ENCODE results near the gene A4GALT.

The A4GALT gene

DNA sequence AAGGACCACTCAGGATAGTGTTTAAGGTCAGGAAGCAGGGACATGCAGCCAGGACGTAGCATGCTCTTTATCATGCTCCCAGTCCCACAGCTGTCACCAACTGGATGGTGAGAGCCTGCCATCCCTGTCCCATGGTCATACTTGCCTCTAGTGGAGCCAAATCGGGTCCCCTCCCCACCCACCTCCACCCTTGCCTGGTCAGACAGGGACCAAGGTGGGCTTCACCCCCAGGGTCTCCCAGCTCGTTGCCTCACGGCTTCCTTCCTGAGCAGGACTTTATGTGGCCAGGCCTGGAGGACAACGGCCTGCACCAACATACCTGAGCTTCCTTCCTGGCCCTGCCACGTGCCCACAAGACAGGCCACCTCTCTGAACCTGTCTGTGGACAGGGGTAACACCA lies 19.8 kb downstream of the A4GALT start:
- no peak for DNase-seq

GRCh38 chr22:42700355-42700754 lies 20.3 kb downstream of the A4GALT start:
- DNase-seq, result no peak

DNA sequence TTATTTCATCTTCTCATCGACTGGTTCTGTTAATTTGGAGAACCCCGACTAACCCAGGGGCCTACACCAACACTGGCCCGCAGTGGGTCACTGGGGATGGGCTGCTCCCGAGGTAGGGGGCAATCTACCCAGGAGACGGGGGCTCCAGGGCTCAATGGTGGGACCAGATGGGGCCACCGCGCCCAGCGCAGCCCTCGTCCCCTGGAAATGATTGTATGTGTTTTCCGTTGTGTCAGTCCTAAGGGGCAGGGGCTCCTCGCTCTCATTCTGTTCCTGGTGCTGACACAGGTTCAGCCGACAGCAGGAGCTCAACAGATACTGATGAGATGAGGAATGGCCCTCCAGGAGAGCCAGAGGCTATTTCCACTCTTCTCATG lies 20.7 kb downstream of the A4GALT start:
- DNase-seq, result no peak

DNA sequence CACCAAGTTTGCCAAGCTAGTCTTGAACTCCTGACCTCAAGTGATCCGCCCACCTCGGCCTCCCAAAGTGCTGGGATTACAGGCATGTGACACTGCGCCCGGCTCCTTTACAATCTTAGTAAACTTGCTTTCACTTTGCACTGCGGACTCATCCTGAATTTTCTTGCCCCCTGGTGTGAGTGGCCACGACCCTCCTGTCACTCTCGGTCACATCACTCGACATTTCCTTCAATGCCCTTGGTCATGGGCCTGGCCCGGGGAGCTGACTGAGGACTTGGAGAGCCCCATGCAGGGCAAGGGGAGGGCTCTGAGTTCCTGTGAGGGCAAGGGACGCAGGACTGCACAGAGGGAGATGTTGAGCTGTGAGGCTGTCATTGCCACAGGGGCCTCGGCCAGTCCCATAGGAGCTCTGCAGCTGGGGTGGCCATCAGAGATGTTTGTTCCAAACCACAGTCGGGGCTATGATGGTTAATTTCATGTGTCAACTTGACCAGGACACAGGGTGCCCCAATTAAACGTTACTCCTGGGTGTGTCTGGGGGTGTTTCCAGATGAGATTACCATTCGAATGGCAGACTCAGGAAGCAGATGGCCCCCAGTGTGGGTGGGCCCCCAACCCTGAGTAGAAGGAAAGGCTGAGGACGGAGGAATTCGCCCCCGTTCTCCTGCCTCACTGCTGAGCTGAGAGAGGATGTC lies 21.2 kb downstream of the A4GALT start:
- no peak for DNase-seq

DNA sequence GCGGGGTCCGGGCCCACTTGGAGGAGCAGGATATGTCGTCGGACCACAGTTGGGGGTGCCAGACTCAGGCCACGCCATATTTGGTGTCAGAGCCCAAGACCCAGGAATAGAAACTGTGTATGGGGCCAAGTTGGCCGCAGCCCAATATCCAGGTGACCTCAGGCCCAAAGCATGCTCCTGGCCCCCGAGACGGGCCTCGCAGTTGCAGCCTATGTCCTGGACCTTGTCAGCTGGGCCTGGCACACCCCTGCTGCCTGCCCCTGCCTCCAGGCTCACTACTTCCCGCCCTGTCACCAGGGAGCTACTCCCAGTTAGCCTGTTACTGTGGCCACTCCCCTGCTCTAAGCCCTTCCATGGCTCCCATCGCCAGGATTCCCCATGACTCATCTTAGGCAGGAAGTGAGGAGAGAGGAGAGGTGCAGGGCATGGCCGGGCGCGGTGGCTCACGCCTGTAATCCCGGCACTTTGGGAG lies 23.1 kb downstream of the A4GALT start:
- no peak for DNase-seq

DNA sequence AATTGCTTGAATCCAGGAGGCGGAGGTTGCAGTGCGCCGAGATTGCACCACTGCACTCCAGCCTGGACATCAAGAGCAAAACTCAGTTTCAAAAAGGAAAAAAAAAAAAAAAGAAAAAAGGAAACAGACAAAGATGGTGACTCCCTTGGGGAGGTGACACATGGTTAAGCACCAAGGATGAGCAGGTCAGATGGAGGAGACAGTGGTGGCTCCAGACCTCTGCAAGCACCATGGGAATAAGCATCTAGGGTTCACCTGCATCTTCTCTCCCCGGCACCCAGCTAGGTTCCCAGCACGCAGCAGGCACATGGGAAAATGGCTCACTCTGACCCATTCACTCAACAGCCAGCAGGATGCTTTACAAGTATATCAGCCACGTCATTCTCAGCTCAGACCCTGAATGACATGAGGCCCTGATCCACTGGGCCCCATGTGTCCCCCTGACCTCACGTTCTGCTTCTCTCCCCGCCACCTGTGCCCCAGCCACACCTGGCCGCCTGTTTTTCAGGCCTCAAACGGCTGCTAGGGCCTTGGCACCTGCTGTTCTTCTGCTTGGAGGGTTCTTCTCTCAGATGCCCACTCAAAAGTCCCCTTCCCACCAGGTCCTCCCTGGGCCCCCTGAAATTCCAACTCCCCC lies 24.2 kb downstream of the A4GALT start:
- DNase-seq, result no peak

DNA sequence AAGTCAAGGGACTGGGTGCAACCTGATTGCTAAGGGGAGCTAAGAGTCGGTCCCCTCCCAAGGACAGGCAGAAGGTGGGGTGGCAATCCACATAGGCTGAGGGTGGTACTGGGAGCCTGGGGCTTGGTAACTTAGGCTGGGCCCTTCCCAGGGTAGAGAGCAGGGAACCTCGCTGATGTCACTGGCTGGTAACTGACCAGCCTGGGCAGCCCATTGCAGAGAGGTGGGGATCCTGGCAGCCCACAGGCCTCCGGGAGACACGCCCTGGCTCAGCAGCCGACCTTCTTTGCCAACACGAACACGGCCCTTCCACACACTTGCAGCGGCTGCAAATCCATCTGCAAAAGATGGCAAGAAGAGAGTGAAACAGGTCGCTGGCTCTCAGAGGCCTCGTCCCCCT lies 25.4 kb downstream of the A4GALT start:
- DNase-seq, result no peak

DNA sequence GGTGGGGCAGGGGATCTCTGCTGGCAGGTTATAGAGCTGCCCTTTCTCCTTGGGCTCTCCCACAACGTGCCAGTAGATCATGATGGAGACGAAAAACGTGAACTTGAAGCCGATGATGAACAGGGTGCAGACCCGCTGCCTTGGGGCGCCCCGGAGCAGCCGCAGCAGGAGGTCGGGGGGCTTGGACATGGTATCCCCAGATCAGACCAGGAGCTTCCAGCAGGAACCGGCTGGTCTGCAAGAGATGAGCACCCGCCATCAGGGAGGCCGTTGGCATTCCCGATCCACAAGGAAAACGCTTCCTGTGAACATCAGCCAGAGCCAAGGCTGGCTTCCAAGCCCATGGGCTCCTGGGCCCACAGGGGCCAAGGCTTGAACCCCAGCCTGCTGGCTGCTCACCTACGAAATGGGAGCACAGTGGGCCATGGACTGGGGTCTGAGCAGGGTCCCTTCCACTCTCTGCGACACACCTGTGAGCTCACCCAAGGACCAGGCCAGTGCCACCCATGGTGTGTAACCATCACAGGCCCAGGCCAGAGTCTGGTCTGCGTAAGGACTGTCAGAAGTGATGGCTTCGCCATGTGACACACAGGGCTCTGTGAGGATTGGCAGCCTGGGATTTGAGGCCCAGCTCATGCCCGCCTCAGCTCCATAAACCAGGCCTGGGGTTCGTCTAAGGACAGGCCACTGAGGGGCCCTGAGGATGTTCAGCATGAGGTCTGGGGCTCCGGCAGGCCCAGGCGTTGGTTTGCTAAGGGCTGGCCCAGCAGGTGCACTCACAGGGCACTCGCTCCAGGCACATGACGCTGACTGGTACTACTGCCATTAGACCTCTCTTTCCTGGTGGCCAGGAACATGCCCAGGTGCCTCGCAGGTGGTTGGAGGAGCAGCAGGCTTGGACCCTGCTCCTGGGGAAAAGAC lies 26.6 kb downstream of the A4GALT start:
- no peak for DNase-seq

DNA sequence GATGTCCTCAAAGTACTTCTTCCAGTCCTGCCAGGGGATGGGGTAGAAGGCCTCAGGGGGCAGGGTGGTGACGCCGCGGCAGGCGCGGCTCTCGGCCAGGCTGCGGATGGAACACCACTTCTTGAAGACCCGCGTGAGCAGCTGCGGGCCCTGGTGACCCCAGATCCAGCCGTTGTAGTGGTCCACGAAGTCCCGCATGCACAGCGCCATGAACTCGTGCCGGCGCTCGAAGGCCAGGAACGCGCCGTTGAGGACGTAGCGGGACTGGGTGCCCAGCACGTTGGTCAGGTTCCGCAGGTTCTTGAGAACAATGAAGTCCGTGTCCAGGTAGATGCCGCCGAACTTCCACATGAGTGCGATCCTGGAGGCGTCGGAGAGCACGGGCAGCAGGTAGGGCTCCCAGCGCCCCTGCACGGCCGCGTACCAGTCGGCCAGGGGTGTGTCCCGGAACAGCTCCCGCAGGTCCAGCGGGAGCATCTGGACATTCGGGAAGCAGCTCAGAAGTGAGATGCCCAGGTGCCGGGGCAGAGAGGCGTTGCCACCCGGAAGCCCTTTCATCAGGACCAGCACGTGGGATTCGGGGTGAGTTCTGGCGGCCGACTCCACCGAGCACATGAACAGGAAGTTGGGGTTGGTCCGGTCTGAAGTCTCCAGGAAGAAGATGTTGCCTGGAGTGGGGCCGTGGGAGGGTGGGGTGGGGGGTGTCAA lies 27.5 kb downstream of the A4GALT start:
- no peak for DNase-seq

- DNase-seq, result no peak
Observed at GRCh38 chr22:42692239-42693054, 28.2 kb downstream of the A4GALT start.

- DNase-seq, result no peak
Observed at GRCh38 chr22:42691440-42691839, 29.2 kb downstream of the A4GALT start.

DNA sequence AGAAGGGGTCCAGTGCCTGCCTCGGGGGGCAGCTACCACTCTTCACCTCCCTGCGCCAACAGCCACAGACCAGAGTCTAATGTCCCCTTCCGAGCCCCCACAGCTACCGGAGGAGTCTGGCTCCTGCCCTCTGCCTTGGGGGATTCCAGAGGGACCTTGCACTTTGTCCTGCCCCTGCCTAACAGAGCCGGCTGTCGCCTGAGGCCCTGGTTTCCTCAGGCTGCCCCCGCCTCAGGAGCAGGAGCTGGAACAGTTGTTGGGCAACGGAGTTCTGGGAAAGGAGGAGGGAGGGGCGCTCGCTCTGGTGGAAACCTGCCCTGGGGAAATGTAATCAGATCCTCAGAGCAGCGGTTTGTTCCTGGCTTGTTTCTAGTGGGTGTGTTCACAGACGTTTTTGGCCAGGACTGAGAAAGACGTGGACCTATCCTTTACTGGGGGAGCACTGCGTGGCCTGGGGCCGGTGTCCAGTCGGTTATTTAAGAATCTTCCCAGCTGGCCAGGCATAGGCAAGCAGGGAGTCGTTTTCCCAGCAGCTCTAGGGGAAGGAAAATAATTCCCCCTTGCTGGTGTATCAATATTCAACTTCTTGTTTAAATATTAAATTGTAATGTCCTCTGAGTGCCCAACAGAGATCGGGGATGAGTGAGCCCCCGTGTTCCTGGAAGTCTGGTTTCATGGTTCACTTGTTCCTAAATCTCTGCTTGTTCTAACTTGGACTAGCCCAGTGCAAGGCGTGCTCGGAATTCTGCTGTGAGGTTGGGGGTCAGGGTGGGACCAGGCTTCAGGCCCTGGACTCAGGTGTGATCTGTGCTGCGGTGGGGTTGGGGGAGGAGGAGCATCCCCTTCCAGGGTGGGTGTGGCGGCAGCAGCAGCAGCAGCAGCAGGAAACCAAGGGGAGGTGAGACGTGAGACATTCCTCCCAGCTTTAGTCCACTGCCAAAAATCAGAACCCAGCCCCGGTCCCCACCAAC lies 32.1 kb downstream of the A4GALT start:
- no peak for DNase-seq

DNA sequence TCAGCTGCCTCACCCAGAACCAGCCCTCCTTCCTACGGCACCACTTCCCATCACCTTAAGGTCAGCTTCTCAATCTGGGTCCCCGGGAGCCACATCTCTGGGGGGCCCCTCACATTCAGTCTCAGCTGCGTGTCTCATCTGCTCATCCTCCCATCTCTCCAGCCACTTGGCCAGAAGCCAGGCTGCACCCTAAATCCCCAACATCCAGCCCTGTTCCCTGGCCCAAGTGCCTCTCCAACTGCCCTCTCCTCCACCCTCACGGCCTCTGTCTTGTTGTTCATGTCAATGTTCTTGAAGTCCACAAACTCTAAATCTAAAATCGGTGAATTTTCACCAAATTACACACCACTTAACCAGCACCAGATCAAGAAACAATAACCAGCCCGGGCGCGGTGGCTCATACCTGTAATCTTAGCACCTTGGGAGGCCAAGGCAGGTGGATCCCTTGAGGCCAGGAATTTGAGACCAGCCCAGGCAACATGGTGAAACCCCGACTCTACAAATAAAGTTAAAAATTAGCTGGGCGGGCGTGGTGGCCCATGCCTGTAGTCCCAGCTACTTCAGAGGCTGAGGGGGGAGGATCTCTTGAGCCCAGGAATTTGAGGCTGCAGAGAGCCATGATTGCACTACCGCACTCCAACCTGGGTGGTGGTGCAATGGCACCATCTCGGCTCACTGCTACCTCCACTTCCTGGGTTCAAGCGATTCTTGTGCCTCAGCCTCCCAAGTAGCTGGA lies 33.7 kb downstream of the A4GALT start:
- no peak for DNase-seq

- no peak for DNase-seq
Observed at GRCh38 chr22:42685941-42686653, 34.6 kb downstream of the A4GALT start.

- no peak for DNase-seq
Observed at GRCh38 chr22:42684462-42685195, 36.0 kb downstream of the A4GALT start.

GRCh38 chr22:42683578-42684283 lies 36.9 kb downstream of the A4GALT start:
- no peak for DNase-seq

DNA sequence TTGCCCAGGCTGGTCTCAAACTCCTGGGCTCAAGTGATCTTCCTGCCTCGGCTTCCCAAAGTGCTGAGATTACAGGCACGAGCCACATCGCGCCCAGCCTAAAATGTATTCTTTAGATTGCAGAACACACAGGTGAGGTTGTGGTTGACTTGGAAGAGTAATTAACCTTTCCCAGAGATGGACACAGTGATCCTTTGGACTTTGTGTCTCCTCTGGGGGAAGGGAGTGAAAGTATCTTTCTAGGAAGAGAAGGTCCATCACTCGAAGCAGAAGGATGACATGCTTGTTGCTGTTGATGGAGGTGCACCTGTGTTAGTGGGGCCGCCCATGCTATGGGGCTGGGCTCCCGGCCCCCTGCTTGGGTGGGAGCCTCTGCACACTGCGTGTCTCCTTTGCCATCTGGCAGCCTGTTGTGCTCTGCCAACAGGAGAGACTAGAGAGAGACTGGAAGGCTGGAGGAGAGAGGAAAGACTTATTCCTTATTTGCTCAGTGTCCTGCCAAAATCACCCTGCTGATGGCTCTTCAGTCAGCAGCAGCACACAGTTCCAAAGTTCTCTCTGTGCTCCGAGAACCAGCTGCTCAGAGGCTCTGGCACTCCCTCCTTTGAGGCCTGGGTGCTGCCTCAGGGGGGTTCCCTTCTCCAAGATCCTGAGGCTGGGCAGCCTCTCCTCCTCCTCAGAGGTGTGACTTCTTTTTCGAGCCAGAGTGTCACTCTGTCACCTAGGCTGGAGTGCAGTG lies 38.4 kb downstream of the A4GALT start:
- DNase-seq, result no peak

Measured in NK-92 treated with Interleukin-12 subunit alpha and Interleukin-12 subunit beta, amount 100 ng/mL, for 24 hours (cell line).